HUES48 (cell line): ENCODE data around the gene XXYLT1.

Source experiments
- H3K27ac ChIP-seq: one replicate; pipeline ENCODE4 v1.7.0; 2013; ENCODE audit warnings: low read depth, low read length, inconsistent platforms
- H3K27me3 ChIP-seq: 2 replicates; pipeline ENCODE4 v1.6.1; 2013; ENCODE audit warnings: mild to moderate bottlenecking, low read length; ENCODE audit not compliant: control insufficient read depth, insufficient read depth
- H3K36me3 ChIP-seq: 2 replicates; pipeline ENCODE4 v1.6.1; 2013; ENCODE audit warnings: low read length; ENCODE audit not compliant: control insufficient read depth, insufficient read depth
- H3K4me1 ChIP-seq: 2 replicates; pipeline ENCODE4 v1.6.1; 2013; ENCODE audit warnings: mild to moderate bottlenecking, low read length; ENCODE audit not compliant: control insufficient read depth, insufficient read depth
- H3K4me3 ChIP-seq: 2 replicates; pipeline ENCODE4 v1.5.1; 2013; ENCODE audit warnings: mild to moderate bottlenecking, low read depth, low read length
- H3K9ac ChIP-seq: 2 replicates; pipeline ENCODE4 v1.6.1; 2013; ENCODE audit warnings: mild to moderate bottlenecking, low read depth, low read length, moderate library complexity
- H3K9me3 ChIP-seq: 2 replicates; pipeline ENCODE4 v1.6.1; 2013; ENCODE audit warnings: low read length; ENCODE audit not compliant: control insufficient read depth, insufficient read depth

XXYLT1 gene

DNA sequence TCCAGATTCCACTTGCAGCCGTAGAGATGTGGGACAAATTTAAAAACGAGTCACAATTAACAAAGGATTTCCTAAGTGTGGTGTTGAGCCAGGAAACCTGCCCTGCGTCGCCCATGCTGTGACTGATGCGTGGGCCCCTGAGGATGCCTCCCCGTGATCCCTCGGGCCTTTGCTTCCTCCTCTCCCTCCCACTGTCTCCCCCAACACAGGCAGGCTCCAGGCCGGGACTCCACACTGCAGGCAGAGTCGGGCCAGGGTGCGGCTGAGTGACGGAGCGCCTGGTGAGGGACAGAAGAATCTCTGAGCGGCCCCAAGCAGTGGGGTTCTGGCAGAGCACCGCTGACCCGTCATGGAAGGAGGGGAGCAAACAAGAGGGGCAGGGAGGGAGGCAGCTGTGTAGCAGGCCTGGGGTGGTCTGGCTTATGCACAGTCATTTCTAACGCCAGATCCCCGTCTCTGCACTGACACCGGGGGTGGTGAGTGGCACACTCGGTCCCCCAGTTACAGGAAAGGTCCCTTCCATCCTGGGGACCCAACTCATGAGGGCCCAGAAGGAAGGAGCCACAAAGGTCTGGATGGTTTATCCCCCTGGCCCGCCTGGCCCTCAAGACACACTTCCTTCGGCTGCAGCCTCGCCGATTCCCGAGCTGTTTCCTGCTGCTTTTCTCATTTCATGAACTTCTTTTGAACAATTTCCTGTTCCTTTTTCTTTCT lies 91.0 kb downstream of the XXYLT1 start:
- Histone ChIP-seq H3K27me3 (no peaks in the 10 kb centered on the region), H3K4me1 (peaks cover 27% of the 10 kb centered on the region), H3K9me3 (no peaks in the 10 kb centered on the region), H3K27ac (no peak overlapping the region), H3K4me3 (no peak overlapping the region), H3K9ac (no peak overlapping the region), H3K36me3 (no peaks in the 10 kb centered on the region; the same call in 1 of the 2 replicates)

DNA sequence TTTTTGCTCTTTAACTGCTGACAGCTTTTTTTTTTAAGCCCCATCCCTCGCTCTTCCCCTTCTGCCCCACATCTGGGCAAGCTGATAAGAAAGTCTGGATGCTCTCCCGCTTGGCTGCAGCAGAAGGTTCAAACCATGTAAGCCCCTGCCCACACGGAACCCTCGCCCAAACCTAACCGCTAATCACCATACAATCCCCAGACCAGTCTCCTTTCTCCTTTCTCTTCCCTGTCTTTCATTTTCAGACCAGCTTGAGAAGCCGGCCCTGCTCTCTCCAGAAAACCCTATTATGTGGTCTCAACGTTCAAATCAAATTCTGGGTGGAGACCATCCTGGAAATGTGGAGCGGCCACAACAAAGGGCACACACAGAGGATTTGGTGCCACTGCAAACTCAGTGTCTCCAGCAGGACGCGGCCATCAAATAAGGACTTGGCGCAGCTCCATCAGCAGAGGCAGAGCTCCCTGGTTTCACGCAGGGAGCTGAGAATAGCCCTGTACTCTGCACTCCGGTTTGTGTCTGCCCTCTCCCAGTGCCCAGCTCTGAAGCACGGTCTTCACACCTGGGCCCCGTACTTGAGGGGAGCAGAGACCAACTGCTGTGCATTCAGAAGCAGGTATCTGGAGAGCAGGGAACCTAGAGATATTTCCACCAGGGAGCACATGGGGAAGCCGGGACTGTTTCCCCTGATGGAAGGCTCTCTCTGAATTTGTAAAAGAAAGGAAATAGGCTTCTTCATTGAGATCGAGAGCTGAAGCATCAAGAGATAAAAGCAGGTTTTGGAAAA lies 92.6 kb downstream of the XXYLT1 start:
- Histone ChIP-seq H3K36me3 (no peaks in the 10 kb centered on the region; the same call in 1 of the 2 replicates), H3K9ac (no peak overlapping the region), H3K4me1 (peaks cover 17% of the 10 kb centered on the region), H3K27me3 (no peaks in the 10 kb centered on the region), H3K9me3 (no peaks in the 10 kb centered on the region), H3K27ac (no peak overlapping the region), H3K4me3 (no peak overlapping the region)

DNA sequence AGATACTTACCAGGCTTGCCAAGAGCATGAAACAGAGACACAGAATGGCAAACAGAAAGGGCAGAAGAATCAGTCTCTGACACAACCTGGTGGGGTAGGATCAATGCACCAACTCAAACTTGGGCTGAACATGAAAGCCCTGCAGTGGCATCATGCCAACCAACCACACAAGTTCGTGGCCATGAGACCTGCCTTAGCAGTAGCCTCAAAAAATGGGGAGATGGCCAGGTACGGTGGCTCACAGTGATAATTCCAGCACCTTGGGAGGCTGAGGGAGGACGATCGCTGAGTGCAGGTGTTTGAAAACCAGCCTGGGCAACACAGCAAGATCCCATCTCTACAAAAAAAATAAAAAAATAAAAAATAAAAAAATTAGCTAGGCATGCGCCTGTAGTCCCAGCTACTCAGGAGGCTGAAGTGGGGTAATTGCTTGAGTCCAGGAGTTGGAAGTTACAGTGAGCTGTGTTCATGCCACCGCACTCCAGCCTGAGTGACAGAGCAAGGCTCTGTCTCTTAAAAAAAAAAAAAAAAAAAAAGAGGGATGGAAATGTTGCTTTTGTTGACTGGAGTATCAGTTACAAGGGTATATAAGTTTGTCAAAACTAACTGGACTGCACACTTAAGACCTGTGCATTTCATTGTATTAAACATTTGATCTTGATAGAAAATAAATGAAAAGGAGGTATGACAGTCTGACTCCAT lies 93.4 kb downstream of the XXYLT1 start:
- no peak overlapping the region for H3K9ac ChIP-seq
- no peaks in the 10 kb centered on the region for H3K27me3 ChIP-seq
- H3K9me3 ChIP-seq = no peaks in the 10 kb centered on the region
- H3K4me1 ChIP-seq = peaks cover 15% of the 10 kb centered on the region
- H3K36me3 ChIP-seq = no peaks in the 10 kb centered on the region; the same call in 1 of the 2 replicates
- H3K27ac ChIP-seq = no peak overlapping the region
- H3K4me3 ChIP-seq = no peak overlapping the region

DNA sequence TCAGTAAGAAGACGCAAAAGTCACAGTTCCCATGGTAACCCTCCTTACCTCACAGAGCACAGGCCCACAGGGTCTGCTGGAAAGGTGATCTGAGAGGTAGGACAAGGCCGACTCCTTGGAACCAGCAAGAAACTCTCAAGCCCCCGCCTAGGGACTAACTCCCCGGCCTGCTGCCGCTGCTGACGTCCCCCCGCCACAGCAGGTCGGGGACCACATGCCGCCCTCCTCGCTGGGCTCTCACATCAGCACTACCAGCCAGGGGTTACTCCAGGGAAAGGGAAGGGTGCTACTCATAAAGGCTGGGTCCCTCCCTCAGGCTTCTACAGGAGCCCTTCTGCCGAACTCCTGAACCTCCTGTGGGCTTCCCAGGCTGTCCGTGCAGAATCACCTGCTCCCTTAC lies 94.2 kb downstream of the XXYLT1 start:
- Histone ChIP-seq H3K4me3 (no peak overlapping the region), H3K27ac (no peak overlapping the region), H3K4me1 (peaks cover 12% of the 10 kb centered on the region)

DNA sequence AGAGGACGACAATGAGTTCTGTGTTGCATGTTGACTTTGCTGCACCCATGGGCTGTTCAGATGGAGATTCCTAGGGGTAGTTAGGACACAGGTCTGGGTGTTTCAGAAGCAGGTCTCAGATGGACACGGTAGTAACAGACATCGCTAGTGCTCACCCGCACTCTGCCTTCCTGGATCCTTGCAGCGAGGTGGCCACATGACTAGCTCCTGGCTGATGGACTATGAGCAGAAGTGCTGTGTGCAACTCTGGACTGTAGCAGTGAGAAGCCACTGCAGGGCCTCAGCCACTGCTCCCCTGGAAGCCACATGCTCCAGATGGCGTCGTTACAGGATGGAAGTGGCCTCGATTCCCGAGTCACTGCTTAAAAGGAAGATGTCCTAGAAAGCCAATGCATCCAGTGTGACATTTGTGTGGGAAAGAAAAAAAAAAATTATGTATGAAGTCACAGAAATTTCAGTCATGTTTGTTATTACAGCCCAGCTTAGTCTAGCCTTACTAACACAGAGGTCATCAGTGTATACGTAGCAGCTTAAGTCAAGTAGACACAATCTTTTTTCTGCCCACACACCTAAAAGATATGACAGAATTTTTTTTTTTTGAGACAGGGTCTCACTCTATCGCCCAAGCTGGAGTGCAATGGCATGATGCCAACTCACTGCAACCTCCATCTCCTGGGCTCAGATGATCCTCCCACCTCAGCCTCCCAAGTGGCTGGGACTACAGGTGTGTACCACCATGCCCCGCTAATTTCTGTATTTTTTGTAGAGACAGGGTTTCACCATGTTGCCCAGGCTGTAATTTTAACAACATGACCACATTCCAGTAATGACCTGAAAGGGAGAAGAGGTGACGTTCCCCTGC lies 95.3 kb downstream of the XXYLT1 start:
- Histone ChIP-seq H3K4me3 (no peak overlapping the region), H3K9ac (no peak overlapping the region), H3K27me3 (no peaks in the 10 kb centered on the region), H3K36me3 (no peaks in the 10 kb centered on the region; the same call in 1 of the 2 replicates), H3K4me1 (peaks cover 11% of the 10 kb centered on the region), H3K9me3 (no peaks in the 10 kb centered on the region), H3K27ac (no peak overlapping the region)

More for the DNA sequence above, 94.2 kb downstream of the XXYLT1 start:
- H3K9me3 ChIP-seq = no peaks in the 10 kb centered on the region
- H3K9ac ChIP-seq = no peak overlapping the region
- no peaks in the 10 kb centered on the region for H3K27me3 ChIP-seq
- H3K36me3 ChIP-seq = no peaks in the 10 kb centered on the region; the same call in 1 of the 2 replicates

DNA sequence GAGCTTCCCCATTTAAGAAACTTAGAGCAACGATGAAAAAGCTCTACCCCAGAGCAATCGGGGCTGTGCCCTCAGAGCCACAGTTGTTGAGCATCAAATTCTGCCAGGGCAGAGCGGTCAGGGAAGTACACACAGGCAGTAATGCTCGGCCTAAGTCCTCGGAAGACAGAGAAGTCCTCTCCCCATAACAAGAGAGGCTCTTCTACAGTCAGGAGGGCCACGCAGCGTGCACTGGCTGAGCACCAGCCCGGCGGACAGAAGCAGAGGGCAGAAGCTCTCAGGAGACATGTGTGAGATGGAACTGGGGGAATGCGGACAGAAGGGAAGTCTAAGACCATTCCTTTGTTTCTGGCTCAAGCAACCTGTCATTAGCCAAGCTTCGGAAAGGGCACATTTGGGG lies 95.9 kb downstream of the XXYLT1 start:
- H3K4me1 ChIP-seq = peaks cover 11% of the 10 kb centered on the region
- no peaks in the 10 kb centered on the region for H3K9me3 ChIP-seq
- H3K36me3 ChIP-seq = no peaks in the 10 kb centered on the region; the same call in 1 of the 2 replicates
- H3K4me3 ChIP-seq = no peak overlapping the region
- H3K27me3 ChIP-seq = no peaks in the 10 kb centered on the region
- H3K27ac ChIP-seq = no peak overlapping the region
- no peak overlapping the region for H3K9ac ChIP-seq

DNA sequence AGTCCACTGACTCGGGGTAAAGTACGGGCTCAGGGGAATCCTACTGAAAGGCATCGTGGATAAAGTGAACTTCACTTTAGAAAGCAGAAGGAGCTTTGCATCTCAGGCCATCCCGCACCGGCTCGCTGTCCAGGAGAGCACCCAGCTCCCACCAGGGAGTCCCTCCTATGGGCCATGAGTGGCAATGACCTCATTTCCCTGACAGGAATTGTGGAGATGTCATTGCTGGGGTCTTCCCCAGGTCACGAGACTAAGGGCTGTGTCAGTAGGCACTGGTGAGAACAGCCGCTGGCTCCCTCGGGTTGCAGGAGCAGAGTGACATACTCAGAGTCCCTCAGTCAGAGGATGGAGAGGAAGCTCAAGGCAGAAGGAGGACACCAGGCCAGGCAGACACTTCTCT lies 97.3 kb downstream of the XXYLT1 start:
- H3K4me3 ChIP-seq = no peak overlapping the region
- H3K27ac ChIP-seq = no peak overlapping the region
- H3K36me3 ChIP-seq = no peaks in the 10 kb centered on the region; the same call in 1 of the 2 replicates

DNA sequence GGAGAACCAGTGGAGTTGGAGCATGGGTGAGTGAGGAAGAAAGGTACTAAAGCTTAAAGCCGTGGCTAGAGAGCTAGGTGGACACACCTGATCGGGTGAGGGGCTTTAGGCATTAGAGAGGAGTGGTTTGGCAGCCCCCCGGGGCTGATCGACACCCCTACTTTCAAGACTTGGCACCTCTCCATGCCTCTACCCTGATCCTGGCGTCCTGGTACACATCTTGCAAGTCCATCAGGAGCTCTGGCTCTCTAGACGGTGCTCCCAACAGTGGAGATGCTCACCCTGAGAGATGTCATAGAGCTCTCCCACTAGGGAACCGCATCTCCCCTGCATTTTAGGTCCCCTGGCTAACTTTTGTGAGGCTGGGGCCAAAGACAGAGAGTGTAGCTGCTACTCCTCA lies 98.1 kb downstream of the XXYLT1 start:
- Histone ChIP-seq H3K4me1 (peaks cover 11% of the 10 kb centered on the region), H3K36me3 (no peaks in the 10 kb centered on the region; the same call in 1 of the 2 replicates), H3K27ac (no peak overlapping the region), H3K9me3 (no peaks in the 10 kb centered on the region), H3K27me3 (no peaks in the 10 kb centered on the region), H3K9ac (no peak overlapping the region), H3K4me3 (no peak overlapping the region)

More for the DNA sequence above, 97.3 kb downstream of the XXYLT1 start:
- H3K4me1 ChIP-seq = peaks cover 11% of the 10 kb centered on the region
- H3K27me3 ChIP-seq = no peaks in the 10 kb centered on the region
- no peaks in the 10 kb centered on the region for H3K9me3 ChIP-seq
- no peak overlapping the region for H3K9ac ChIP-seq

DNA sequence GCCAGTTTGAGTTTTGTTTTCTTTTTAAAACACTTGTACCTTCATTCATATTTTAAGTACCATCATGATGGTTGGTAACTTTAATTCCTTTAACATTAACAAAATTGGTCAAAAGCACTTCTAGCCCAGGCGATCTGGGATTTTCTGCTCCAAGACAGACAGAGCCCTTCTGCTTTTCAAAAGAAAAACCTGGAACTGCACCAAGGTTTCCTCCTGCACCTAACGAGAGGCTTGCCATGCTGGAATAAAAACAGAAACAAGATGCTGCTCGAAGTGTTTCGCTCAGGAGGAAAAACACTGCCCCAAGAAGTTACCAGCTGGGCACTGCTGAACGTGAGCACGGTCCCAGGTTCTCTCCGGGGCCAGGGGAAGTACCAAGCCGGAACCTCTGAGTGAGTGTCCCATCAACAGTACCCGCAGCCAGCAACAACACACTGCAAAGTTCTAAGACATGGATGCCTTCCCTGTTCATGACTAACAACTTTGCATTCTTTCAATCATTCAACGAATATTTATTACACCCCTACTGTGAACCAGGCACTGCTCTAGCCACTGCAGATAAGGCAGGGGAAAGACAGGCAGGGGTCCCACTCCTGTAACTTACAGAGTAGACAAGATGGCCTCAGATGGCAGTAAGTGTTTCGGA lies 98.8 kb downstream of the XXYLT1 start:
- Histone ChIP-seq H3K4me3 (no peak overlapping the region), H3K9ac (no peak overlapping the region), H3K4me1 (peaks cover 11% of the 10 kb centered on the region), H3K27ac (no peak overlapping the region), H3K9me3 (no peaks in the 10 kb centered on the region), H3K27me3 (no peaks in the 10 kb centered on the region), H3K36me3 (no peaks in the 10 kb centered on the region; the same call in 1 of the 2 replicates)
